ENCODE measurements around the gene RNF31. TPM values are rescaled to one million over a fixed set of nuclear protein-coding genes. Genes with fewer than 3 reads are reported as not detected.
"Not testable (repeated sequence)": the region's sequence is repeated elsewhere in the genome, so short reads cannot be mapped to it uniquely, and the experiment has no call there.

RNF31 gene
- polyA plus RNA-seq, 1 of the 3 experiments (the other 2 are of a cell fraction): 19.2 TPM

- H3K9me2 ChIP-seq: no peaks in the 10 kb centered on the region
- H4K20me1 ChIP-seq (ENCODE audit: insufficient read depth): no peaks in the 10 kb centered on the region
- no peaks in the 10 kb centered on the region; a peak in 1 of 4 replicates for H3K4me1 ChIP-seq (ENCODE audit: control insufficient read depth in 1 of 2, insufficient read depth in 2 of 2, low read depth in 1 of 2, low read length in 1 of 2)
- ChIA-PET CTCF (interaction anchor here (9.9 to 25.4 kb wide), 2 partner anchors 8 to 37 kb away, joined by 219 to 1159 read pairs; partner anchors contain the start of genes CARMIL3, CPNE6 and PCK2), POLR2A (interaction anchor here (0.6 to 1.6 kb wide), 4 partner anchors 12 to 58 kb away, joined by 3 to 5 read pairs (median 4); partner anchors contain the start of genes CARMIL3, DCAF11, IRF9 and NRL)
- no peak overlapping the region for H3K4me3 ChIP-seq (ENCODE audit: low read depth in 2 of 2, low read length in 1 of 2)
- no peaks in the 10 kb centered on the region for H3K79me2 ChIP-seq (ENCODE audit: insufficient read depth)
- no peaks in the 10 kb centered on the region for H3K9me3 ChIP-seq
- peaks cover 3 to 23% of the 10 kb centered on the region in 2 experiments for H3K36me3 ChIP-seq (replicated peaks in 1 of 2; ENCODE audit: control insufficient read depth in 1 of 2, insufficient read depth in 2 of 2, low read length in 1 of 2)
- 91% methylated on average over 5 of the region's 7 CpGs for WGBS (ENCODE audit: low lambda C conversion rate)
- H3K4me2 ChIP-seq: no peak overlapping the region
- TF ChIP-seq USF2 (IDR thresholded peaks at IDR 0.05; ENCODE audit: borderline replicate concordance, low read depth, low read length) (no peak), POLR2AphosphoS5 (IDR thresholded peaks at IDR 0.05; ENCODE audit: low read depth, low read length) (no peak), SIN3A (IDR thresholded peaks at IDR 0.05; ENCODE audit: borderline replicate concordance, low read depth, low read length) (no peak), TCF12 (IDR thresholded peaks at IDR 0.05) (no peak), NRF1 (IDR thresholded peaks at IDR 0.05; ENCODE audit: low read depth, low read length) (no peak), YY1 (IDR thresholded peaks at IDR 0.05; ENCODE audit: low read depth) (no peak), ELF1 (IDR thresholded peaks at IDR 0.05) (no peak)
- H3F3A ChIP-seq (replicated peaks; ENCODE audit: insufficient read depth): no peaks in the 10 kb centered on the region
- H3K27ac ChIP-seq (ENCODE audit: low read depth in 2 of 2, low read length in 1 of 2): no peak overlapping the region
- H2AFZ ChIP-seq (ENCODE audit: low read depth): no peak overlapping the region
- H3K27me3 ChIP-seq (ENCODE audit: insufficient read depth): no peaks in the 10 kb centered on the region
- DNase-seq: no peak
- no peak overlapping the region for H3K9ac ChIP-seq
Observed at GRCh38 chr14:24102357-24103048, 44.8 kb upstream of the RNF31 start.

- no peak overlapping the region for H3K4me2 ChIP-seq
- H3K9me2 ChIP-seq: no peaks in the 10 kb centered on the region
- no peak for DNase-seq
- ChIA-PET CTCF (interaction anchor here (9.9 to 25.4 kb wide), 2 partner anchors 9 to 38 kb away, joined by 219 to 1159 read pairs; partner anchors contain the start of genes CARMIL3, CPNE6 and PCK2), POLR2A (interaction anchor here (1.3 kb wide), 1 partner anchor 11 kb away, joined by 4 read pairs; the partner anchor contains the start of genes DCAF11 and NRL)
- H3K27me3 ChIP-seq (ENCODE audit: insufficient read depth): no peaks in the 10 kb centered on the region
- H3K27ac ChIP-seq (ENCODE audit: low read depth in 2 of 2, low read length in 1 of 2): no peak overlapping the region
- no peak overlapping the region for H2AFZ ChIP-seq (ENCODE audit: low read depth)
- no peak for TF ChIP-seq USF2 (IDR thresholded peaks at IDR 0.05; ENCODE audit: borderline replicate concordance, low read depth, low read length)
- TF ChIP-seq MAX (IDR thresholded peaks at IDR 0.05; ENCODE audit: low read depth): no peak
- TF ChIP-seq ZBTB33 (IDR thresholded peaks at IDR 0.05; ENCODE audit: borderline replicate concordance, low read depth): no peak
- TF ChIP-seq POLR2AphosphoS5 (IDR thresholded peaks at IDR 0.05; ENCODE audit: low read depth, low read length): no peak
- no peak for TF ChIP-seq PBX3 (IDR thresholded peaks at IDR 0.05)
- H3K9ac ChIP-seq: no peak overlapping the region
- no peaks in the 10 kb centered on the region for H3K9me3 ChIP-seq
- H3K79me2 ChIP-seq (ENCODE audit: insufficient read depth): no peaks in the 10 kb centered on the region
- H3K4me3 ChIP-seq (ENCODE audit: low read depth in 2 of 2, low read length in 1 of 2): no peak overlapping the region
- no peaks in the 10 kb centered on the region for H4K20me1 ChIP-seq (ENCODE audit: insufficient read depth)
- no peaks in the 10 kb centered on the region; a peak in 1 of 4 replicates for H3K4me1 ChIP-seq (ENCODE audit: control insufficient read depth in 1 of 2, insufficient read depth in 2 of 2, low read depth in 1 of 2, low read length in 1 of 2)
- 83% methylated on average over 12 of the region's 13 CpGs for WGBS (ENCODE audit: low lambda C conversion rate)
- H3F3A ChIP-seq (replicated peaks; ENCODE audit: insufficient read depth): peaks cover 1% of the 10 kb centered on the region
- peaks cover 0 to 23% of the 10 kb centered on the region in 2 experiments for H3K36me3 ChIP-seq (replicated peaks in 1 of 2; ENCODE audit: control insufficient read depth in 1 of 2, insufficient read depth in 2 of 2, low read length in 1 of 2)
Observed at GRCh38 chr14:24103451-24103850, 43.8 kb upstream of the RNF31 start.

- ChIA-PET POLR2A (interaction anchor here (0.7 to 1.7 kb wide), 3 partner anchors 9 to 47 kb away, joined by 3 to 6 read pairs (median 5); no protein-coding TSS in a partner anchor), CTCF (interaction anchor here (9.9 to 25.4 kb wide), 2 partner anchors 11 to 40 kb away, joined by 219 to 1159 read pairs; partner anchors contain the start of genes CARMIL3, CPNE6 and PCK2)
- H3K9ac ChIP-seq; H3F3A ChIP-seq (replicated peaks; ENCODE audit: insufficient read depth); H3K4me2 ChIP-seq; H3K9me2 ChIP-seq; H3K4me3 ChIP-seq (ENCODE audit: low read depth in 2 of 2, low read length in 1 of 2); H3K79me2 ChIP-seq (ENCODE audit: insufficient read depth); H3K27me3 ChIP-seq (ENCODE audit: insufficient read depth); H4K20me1 ChIP-seq (ENCODE audit: insufficient read depth); H3K9me3 ChIP-seq; H3K4me1 ChIP-seq (ENCODE audit: control insufficient read depth in 1 of 2, insufficient read depth in 2 of 2, low read depth in 1 of 2, low read length in 1 of 2); DNase-seq; H2AFZ ChIP-seq (ENCODE audit: low read depth); H3K27ac ChIP-seq (ENCODE audit: low read depth in 2 of 2, low read length in 1 of 2): not testable (repeated sequence)
- WGBS (ENCODE audit: low lambda C conversion rate): 95% methylated on average over 8 of the region's 8 CpGs
- peaks cover 0 to 14% of the 10 kb centered on the region in 2 experiments for H3K36me3 ChIP-seq (replicated peaks in 1 of 2; ENCODE audit: control insufficient read depth in 1 of 2, insufficient read depth in 2 of 2, low read length in 1 of 2)
Observed at GRCh38 chr14:24105609-24106239, 41.6 kb upstream of the RNF31 start.

All from SK-N-SH (cell line).